Measurements from ENCODE around the gene PLEKHM2.

DNA sequence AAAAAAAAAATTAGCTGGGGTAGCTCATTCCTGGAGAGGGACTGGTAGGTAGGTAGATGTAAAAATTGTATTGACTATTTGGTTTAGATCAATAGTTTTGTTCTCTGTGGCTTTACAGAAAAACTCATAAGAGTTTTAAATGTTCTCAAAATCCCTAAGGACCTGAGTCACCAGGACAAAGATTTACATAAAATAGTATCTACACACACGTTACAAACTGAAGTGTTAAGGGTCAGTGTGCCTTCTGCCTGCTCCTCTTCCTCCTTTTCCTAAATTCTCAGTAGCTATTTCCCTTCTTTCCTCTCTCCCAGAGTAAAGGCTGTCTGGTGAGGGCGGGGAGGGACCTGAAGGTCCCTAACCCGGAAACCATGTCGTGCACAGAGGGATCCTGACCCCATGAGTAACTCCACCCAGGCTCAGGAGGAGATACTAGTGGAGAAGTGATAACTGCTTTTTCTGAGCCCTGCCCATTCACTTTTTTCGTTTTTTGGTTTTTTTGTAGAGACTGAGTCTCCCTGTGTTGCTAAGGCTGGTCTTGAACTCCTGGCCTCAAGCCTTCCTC lies 8.1 kb downstream of the PLEKHM2 start:
- TF ChIP-seq, protein P1, sequence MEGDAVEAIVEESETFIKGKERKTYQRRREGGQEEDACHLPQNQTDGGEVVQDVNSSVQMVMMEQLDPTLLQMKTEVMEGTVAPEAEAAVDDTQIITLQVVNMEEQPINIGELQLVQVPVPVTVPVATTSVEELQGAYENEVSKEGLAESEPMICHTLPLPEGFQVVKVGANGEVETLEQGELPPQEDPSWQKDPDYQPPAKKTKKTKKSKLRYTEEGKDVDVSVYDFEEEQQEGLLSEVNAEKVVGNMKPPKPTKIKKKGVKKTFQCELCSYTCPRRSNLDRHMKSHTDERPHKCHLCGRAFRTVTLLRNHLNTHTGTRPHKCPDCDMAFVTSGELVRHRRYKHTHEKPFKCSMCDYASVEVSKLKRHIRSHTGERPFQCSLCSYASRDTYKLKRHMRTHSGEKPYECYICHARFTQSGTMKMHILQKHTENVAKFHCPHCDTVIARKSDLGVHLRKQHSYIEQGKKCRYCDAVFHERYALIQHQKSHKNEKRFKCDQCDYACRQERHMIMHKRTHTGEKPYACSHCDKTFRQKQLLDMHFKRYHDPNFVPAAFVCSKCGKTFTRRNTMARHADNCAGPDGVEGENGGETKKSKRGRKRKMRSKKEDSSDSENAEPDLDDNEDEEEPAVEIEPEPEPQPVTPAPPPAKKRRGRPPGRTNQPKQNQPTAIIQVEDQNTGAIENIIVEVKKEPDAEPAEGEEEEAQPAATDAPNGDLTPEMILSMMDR (conservative IDR thresholded peaks at IDR 0.05; ENCODE audit: low read depth, low read length) = no peak
- TF ChIP-seq EZH2 (IDR thresholded peaks at IDR 0.05; ENCODE audit: borderline replicate concordance, low read depth, low read length, poor library complexity, severe bottlenecking) = no peak

Data from A673 (cell line).